Natural killer cell (primary cell): Measurements from ENCODE around the gene CCNL2. TPM values are rescaled to one million over a fixed set of nuclear protein-coding genes. Genes with fewer than 3 reads are reported as not detected.

Experiments
- ATAC-seq, 3 donors: fragments of 150-1000 bp in 2 of 3; fragments of 200-7000 bp in 1 of 3; cut with Tn5 transposase; 1 replicate in 1 of 3; 2 replicates in 2 of 3; pipeline ENCODE4 v1.10.0; 2021; ENCODE audit warnings: mild to moderate bottlenecking in 2 of 3, moderate library complexity in 2 of 3
- DNase-seq, 2 donors: peaks; one replicate each; pipeline versions ENCODE4 v3.0.0 to v3.0.0-alpha.2; 2013 to 2021; ENCODE audit warnings: mixed read lengths in 1 of 2
- H3K27ac ChIP-seq: one replicate; pipeline ENCODE4 v1.5.1; 2013; ENCODE audit warnings: mild to moderate bottlenecking, low read length
- H3K27me3 ChIP-seq: one replicate; pipeline ENCODE4 v1.6.1; 2013; ENCODE audit warnings: low read length; ENCODE audit not compliant: control insufficient read depth, insufficient read depth
- H3K36me3 ChIP-seq: one replicate; pipeline ENCODE4 v1.6.1; 2013; ENCODE audit warnings: low read length; ENCODE audit not compliant: control insufficient read depth, insufficient read depth
- H3K4me1 ChIP-seq: one replicate; pipeline ENCODE4 v1.6.1; 2013; ENCODE audit warnings: low read length; ENCODE audit not compliant: control insufficient read depth, insufficient read depth
- H3K4me3 ChIP-seq: one replicate; pipeline ENCODE4 v1.5.1; 2013; ENCODE audit warnings: low read length
- H3K9me3 ChIP-seq: one replicate; pipeline ENCODE4 v1.6.1; 2013; ENCODE audit warnings: low read length; ENCODE audit not compliant: control insufficient read depth, insufficient read depth
- H3K27ac Mint-ChIP-seq, 2 donors: one replicate each; pipeline ENCODE4 v1.8.0; 2022; ENCODE audit warnings: mild to moderate bottlenecking in 2 of 2, mixed read lengths in 2 of 2, moderate library complexity in 1 of 2
- H3K27me3 Mint-ChIP-seq, 2 donors: one replicate each; pipeline ENCODE4 v1.8.0; 2022; ENCODE audit warnings: low read depth in 2 of 2, mixed read lengths in 2 of 2
- H3K36me3 Mint-ChIP-seq: one replicate; pipeline ENCODE4 v1.8.0; 2022; ENCODE audit warnings: mixed read lengths
- H3K4me1 Mint-ChIP-seq, 2 donors: one replicate each; pipeline ENCODE4 v1.8.0; 2022; ENCODE audit warnings: mixed read lengths in 2 of 2
- H3K4me3 Mint-ChIP-seq: one replicate; pipeline ENCODE4 v1.8.0; 2022; ENCODE audit warnings: mild to moderate bottlenecking, moderate library complexity, mixed read lengths
- H3K9me3 Mint-ChIP-seq, 2 donors: one replicate each; pipeline ENCODE4 v1.8.0; 2022; ENCODE audit warnings: mixed read lengths in 2 of 2
- WGBS: methylation state at CpG from one replicate; pipeline ENCODE4 v1.1.7; 2013; ENCODE audit warnings: missing lambda C conversion rate; ENCODE audit not compliant: insufficient coverage; 5-methylcytosine and 5-hydroxymethylcytosine counted together
- intact Hi-C: fragments of 100-400 bp; cut with micrococcal nuclease; formaldehyde crosslinking; loops from one replicate; pipeline ENCODE4 v1.14.2; 2022
- total RNA-seq, 4 donors: library from RNA; stranded (reverse); fragments of 120-200 nt in 1 of 4; gene quantifications; one replicate each; pipeline versions ENCODE4 v1.2.3 to v1.2.4, GENCODE V29; 2013 to 2022
- TF ChIP-seq, protein P1 (sequence below): fragments of 200-600 bp; IDR thresholded peaks from one replicate; pipeline ENCODE4 v1.8.0; 2022; ENCODE audit warnings: antibody characterized with exemption

The CCNL2 gene
- total RNA-seq, 3 donors from 2014 or later (not counting 1 experiment from before 2014, with no cell fraction given): 253 to 281 (median 274) TPM

- H3K27me3 ChIP-seq: no peaks in the 10 kb centered on the region
- no peak overlapping the region for H3K27ac Mint-ChIP-seq
- H3K36me3 Mint-ChIP-seq: no peaks in the 10 kb centered on the region
- ATAC-seq (no peak), DNase-seq (no peak)
- 96% methylated on average over 12 of the region's 12 CpGs for WGBS
- peaks cover 11% of the 10 kb centered on the region for H3K4me1 ChIP-seq
- no peak overlapping the region for H3K27ac ChIP-seq
- H3K4me3 Mint-ChIP-seq: no peak overlapping the region
- H3K9me3 ChIP-seq: no peaks in the 10 kb centered on the region
- TF ChIP-seq, protein P1, sequence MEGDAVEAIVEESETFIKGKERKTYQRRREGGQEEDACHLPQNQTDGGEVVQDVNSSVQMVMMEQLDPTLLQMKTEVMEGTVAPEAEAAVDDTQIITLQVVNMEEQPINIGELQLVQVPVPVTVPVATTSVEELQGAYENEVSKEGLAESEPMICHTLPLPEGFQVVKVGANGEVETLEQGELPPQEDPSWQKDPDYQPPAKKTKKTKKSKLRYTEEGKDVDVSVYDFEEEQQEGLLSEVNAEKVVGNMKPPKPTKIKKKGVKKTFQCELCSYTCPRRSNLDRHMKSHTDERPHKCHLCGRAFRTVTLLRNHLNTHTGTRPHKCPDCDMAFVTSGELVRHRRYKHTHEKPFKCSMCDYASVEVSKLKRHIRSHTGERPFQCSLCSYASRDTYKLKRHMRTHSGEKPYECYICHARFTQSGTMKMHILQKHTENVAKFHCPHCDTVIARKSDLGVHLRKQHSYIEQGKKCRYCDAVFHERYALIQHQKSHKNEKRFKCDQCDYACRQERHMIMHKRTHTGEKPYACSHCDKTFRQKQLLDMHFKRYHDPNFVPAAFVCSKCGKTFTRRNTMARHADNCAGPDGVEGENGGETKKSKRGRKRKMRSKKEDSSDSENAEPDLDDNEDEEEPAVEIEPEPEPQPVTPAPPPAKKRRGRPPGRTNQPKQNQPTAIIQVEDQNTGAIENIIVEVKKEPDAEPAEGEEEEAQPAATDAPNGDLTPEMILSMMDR: no peak
- H3K27me3 Mint-ChIP-seq: no peaks in the 10 kb centered on the region
- H3K4me1 Mint-ChIP-seq: peaks cover 0 to 26% of the 10 kb centered on the region in 2 donors
- H3K4me3 ChIP-seq: no peak overlapping the region
- H3K36me3 ChIP-seq: no peaks in the 10 kb centered on the region
- H3K9me3 Mint-ChIP-seq: no peaks in the 10 kb centered on the region
- intact Hi-C loops: no loop called here
Observed at GRCh38 chr1:1345860-1346500, 53.2 kb downstream of the CCNL2 start.

DNA sequence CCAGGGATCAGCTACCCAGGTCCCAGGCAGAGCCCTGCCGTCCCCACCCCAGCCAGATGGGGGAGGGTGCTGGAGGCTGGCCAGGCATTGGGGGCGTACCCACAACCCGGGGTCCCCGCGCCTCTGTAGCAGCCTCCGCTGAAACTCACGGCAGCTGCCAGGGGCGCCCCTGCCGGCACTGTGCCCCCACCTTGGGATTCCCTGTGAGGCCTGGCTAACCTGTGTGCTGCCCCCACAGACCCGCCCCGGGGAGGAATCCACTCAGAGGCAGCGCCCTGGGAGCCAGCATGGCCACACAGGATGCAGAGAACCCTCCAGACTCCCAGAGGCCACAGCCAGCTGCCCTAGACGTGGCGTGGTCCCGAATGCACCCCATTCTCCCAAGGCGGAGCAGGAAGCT is 53.8 kb downstream of the CCNL2 start:
- H3K27me3 Mint-ChIP-seq: no peaks in the 10 kb centered on the region
- no peaks in the 10 kb centered on the region for H3K9me3 Mint-ChIP-seq
- H3K27me3 ChIP-seq: no peaks in the 10 kb centered on the region
- 94% methylated on average over 16 of the region's 16 CpGs for WGBS
- no peak overlapping the region for H3K4me3 ChIP-seq
- intact Hi-C loops: no loop called here
- TF ChIP-seq, protein P1: no peak
- no peak overlapping the region for H3K4me3 Mint-ChIP-seq
- no peaks in the 10 kb centered on the region for H3K36me3 ChIP-seq
- peaks cover 11% of the 10 kb centered on the region for H3K4me1 ChIP-seq
- DNase-seq (no peak), ATAC-seq (no peak)
- no peaks in the 10 kb centered on the region for H3K9me3 ChIP-seq
- no peak overlapping the region for H3K27ac Mint-ChIP-seq
- H3K27ac ChIP-seq: no peak overlapping the region
- no peaks in the 10 kb centered on the region for H3K36me3 Mint-ChIP-seq
- H3K4me1 Mint-ChIP-seq: peaks cover 0 to 26% of the 10 kb centered on the region in 2 donors

DNA sequence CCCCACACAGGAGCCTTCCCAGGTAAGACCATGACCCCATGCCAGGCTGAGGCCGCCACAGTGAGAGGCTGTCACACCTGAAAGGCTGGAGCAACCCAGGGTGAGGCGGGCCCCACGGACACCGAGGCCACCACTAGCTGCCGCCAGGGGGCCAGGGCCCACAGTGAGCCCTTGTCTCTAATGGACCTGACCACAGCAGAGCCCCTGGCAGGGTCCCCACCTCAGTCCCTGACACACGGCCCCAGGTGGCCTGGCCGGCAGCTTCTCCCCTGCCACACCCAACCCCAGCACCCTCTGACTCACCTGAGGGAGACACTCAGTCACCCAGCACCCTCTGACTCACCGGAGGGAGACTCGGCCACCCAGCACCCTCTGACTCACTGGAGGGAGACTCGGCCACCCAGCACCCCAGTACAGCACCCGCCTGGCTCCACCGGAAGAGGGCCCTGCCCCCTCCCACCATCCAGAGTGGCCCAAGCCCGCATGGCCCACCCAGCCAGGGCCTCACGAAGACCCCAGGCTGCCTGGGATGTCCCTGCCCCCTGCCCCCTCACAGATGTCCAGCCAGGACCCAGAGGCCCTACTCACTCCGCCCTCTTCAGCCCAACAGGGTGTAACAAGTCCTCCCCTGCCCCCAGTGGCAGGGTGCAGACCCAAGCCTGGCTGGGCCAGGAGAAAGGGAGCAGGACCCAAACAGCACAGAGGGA is 54.3 kb downstream of the CCNL2 start:
- H3K27me3 ChIP-seq: no peaks in the 10 kb centered on the region
- WGBS: 83% methylated on average over 15 of the region's 15 CpGs
- H3K9me3 Mint-ChIP-seq: no peaks in the 10 kb centered on the region
- H3K4me3 ChIP-seq: no peak overlapping the region
- no peaks in the 10 kb centered on the region for H3K27me3 Mint-ChIP-seq
- TF ChIP-seq, protein P1: no peak
- H3K4me1 ChIP-seq: peaks cover 11% of the 10 kb centered on the region
- H3K9me3 ChIP-seq: no peaks in the 10 kb centered on the region
- peaks cover 2% of the 10 kb centered on the region for H3K36me3 ChIP-seq
- no peak overlapping the region for H3K27ac Mint-ChIP-seq
- DNase-seq (no peak), ATAC-seq (no peak)
- intact Hi-C loops: no loop called here
- no peaks in the 10 kb centered on the region for H3K36me3 Mint-ChIP-seq
- H3K4me3 Mint-ChIP-seq: no peak overlapping the region
- peaks cover 0 to 26% of the 10 kb centered on the region in 2 donors for H3K4me1 Mint-ChIP-seq
- H3K27ac ChIP-seq: no peak overlapping the region
